BJ (cell line): ENCODE measurements around the gene PHF10. TPM values are rescaled to one million over a fixed set of nuclear protein-coding genes. Genes with fewer than 3 reads are reported as not detected.

Source experiments
- CTCF ChIA-PET: fragments of 350-600 bp; formaldehyde crosslinking; extraction: SDS; loops from one replicate; lab custom pipeline; 2021; ENCODE audit warnings: antibody characterized with exemption, inconsistent platforms; lab: Yijun Ruan, JAX
- POLR2A ChIA-PET: fragments of 300-600 bp; sonication (Branson Sonifier 250); formaldehyde crosslinking; extraction: SDS; loops from one replicate; lab custom pipeline; 2021; ENCODE audit warnings: antibody characterized with exemption; lab: Charles Lee
- DNase-seq: peaks from one replicate; pipeline ENCODE4 v3.0.0-alpha.2; 2011; ENCODE audit warnings: low read depth
- H3K27me3 ChIP-seq: 2 replicates; pipeline ENCODE4 v1.6.0; 2011; ENCODE audit warnings: low read length; ENCODE audit not compliant: control insufficient read depth, insufficient read depth
- H3K36me3 ChIP-seq: 2 replicates; pipeline ENCODE4 v1.5.1; 2011; ENCODE audit warnings: low read length; ENCODE audit not compliant: control insufficient read depth, insufficient read depth
- H3K4me3 ChIP-seq: 2 replicates; pipeline ENCODE4 v1.5.1; 2011; ENCODE audit warnings: low read depth, mild to moderate bottlenecking, control low read depth, low read length
- CTCF ChIP-seq: IDR thresholded peaks from 2 replicates; pipeline ENCODE4 v1.5.1; 2011; ENCODE audit warnings: low read depth, mild to moderate bottlenecking, control low read depth, inconsistent platforms, low read length, moderate library complexity; ENCODE audit not compliant: insufficient read depth
- polyA plus RNA-seq: library from polyadenylated mRNA; depleted of rRNA; stranded (reverse); fragments of >200 nt; gene quantifications from 2 replicates; pipeline ENCODE4 v1.2.3, GENCODE V29; 2011

Gene PHF10
- polyA plus RNA-seq, 1 experiment: 9.8 TPM

- no peak for TF ChIP-seq CTCF
- no peaks in the 10 kb centered on the region for H3K27me3 ChIP-seq
- peaks cover 8% of the 10 kb centered on the region; the same call in 1 of the 2 replicates for H3K36me3 ChIP-seq
- no peak for DNase-seq
- CTCF ChIA-PET: interaction anchor here (1.3 to 1.4 kb wide), 2 partner anchors 9 to 81 kb away, joined by 3 read pairs; no protein-coding TSS in a partner anchor
- no peak overlapping the region for H3K4me3 ChIP-seq
- POLR2A ChIA-PET: no interaction called here
Measured at GRCh38 chr6:169710009-169710408, 14.3 kb downstream of the PHF10 start.

GRCh38 chr6:169709293-169709692 lies 15.0 kb downstream of the PHF10 start:
- POLR2A ChIA-PET: no interaction called here
- no peak for TF ChIP-seq CTCF

GRCh38 chr6:169707772-169708171 lies 16.5 kb downstream of the PHF10 start:
- Histone ChIP-seq H3K4me3 (no peak overlapping the region), H3K27me3 (no peaks in the 10 kb centered on the region), H3K36me3 (peaks cover 4% of the 10 kb centered on the region; the same call in 1 of the 2 replicates)
- ChIA-PET CTCF (no interaction called here), POLR2A (no interaction called here)
- DNase-seq: no peak
- no peak for TF ChIP-seq CTCF

More at GRCh38 chr6:169709293-169709692, 15.0 kb downstream of the PHF10 start:
- CTCF ChIA-PET: interaction anchor here (0.6 to 1.3 kb wide), 3 partner anchors 10 to 287 kb away, joined by 3 read pairs; no protein-coding TSS in a partner anchor
- no peaks in the 10 kb centered on the region for H3K27me3 ChIP-seq
- H3K36me3 ChIP-seq: peaks cover 6% of the 10 kb centered on the region; the same call in 1 of the 2 replicates
- H3K4me3 ChIP-seq: no peak overlapping the region
- DNase-seq: no peak

- TF ChIP-seq CTCF: no peak
- H3K36me3 ChIP-seq: 0 out of 2 replicates have a peak, but pooled peaks cover 1% of the 10 kb centered on the region
- ChIA-PET CTCF (interaction anchor here (1.2 kb wide), 1 partner anchor 12 kb away, joined by 3 read pairs; no protein-coding TSS in a partner anchor), POLR2A (no interaction called here)
- no peak for DNase-seq
- peak overlapping the region; percentile 83 for H3K4me3 ChIP-seq
- H3K27me3 ChIP-seq: no peaks in the 10 kb centered on the region
Measured at GRCh38 chr6:169702840-169703246, 21.5 kb downstream of the PHF10 start.

- no peaks in the 10 kb centered on the region for H3K27me3 ChIP-seq
- CTCF ChIA-PET: interaction anchor here (1.3 kb wide), 1 partner anchor 88 kb away, joined by 3 read pairs; no protein-coding TSS in a partner anchor
- peak; percentile 69 for DNase-seq
- H3K36me3 ChIP-seq: 0 out of 2 replicates have a peak, but pooled peaks cover 1% of the 10 kb centered on the region
- peak within 1 kb of the TSS; percentile 83 for H3K4me3 ChIP-seq
- peak; percentile 13; the same call in 1 of the 2 replicates for TF ChIP-seq CTCF
- POLR2A ChIA-PET: no interaction called here
Measured at GRCh38 chr6:169701954-169702839, 22.1 kb downstream of the PHF10 start, which contains the start of the genes C6orf120 and WDR27. C6orf120 (plus strand) TSS chr6:169702126; CDS start chr6:169702460, 334 bp downstream. WDR27 (minus strand) TSS chr6:169702029; CDS start chr6:169689005, 13,024 bp downstream.
